GM12873 (cell line): ENCODE data around the gene ONECUT2.
A peak's percentile ranks its signal among the peaks of the same experiment; 100 is the strongest.

Experiments used
- CTCF ChIP-seq: IDR thresholded peaks from 2 replicates; pipeline ENCODE4 v1.5.1; 2012; ENCODE audit warnings: low read depth, mild to moderate bottlenecking, moderate library complexity, low read length, control low read depth; ENCODE audit not compliant: insufficient read depth; ENCODE audit errors: missing control alignments

The ONECUT2 gene

GRCh38 chr18:57433934-57434535 is 1.1 kb upstream of the ONECUT2 start:
- TF ChIP-seq CTCF: no peak

- no peak for TF ChIP-seq CTCF
Measured at GRCh38 chr18:57435846-57436190, 644 bp downstream of the ONECUT2 start.

- no peak for TF ChIP-seq CTCF
Measured at GRCh38 chr18:57436191-57436964, 1.2 kb downstream of the ONECUT2 start.

GRCh38 chr18:57436965-57437333 is 1.8 kb downstream of the ONECUT2 start:
- no peak for TF ChIP-seq CTCF

- no peak for TF ChIP-seq CTCF
Measured at GRCh38 chr18:57437402-57437765, 2.2 kb downstream of the ONECUT2 start.

GRCh38 chr18:57437766-57438671 is 2.8 kb downstream of the ONECUT2 start:
- TF ChIP-seq CTCF: peak; percentile 60
